ENCODE data around the gene DUOX2. TPM values are rescaled to one million over a fixed set of nuclear protein-coding genes. Genes with fewer than 3 reads are reported as not detected.

DUOX2 gene
- under 0.01 TPM in 2 replicates for total RNA-seq

DNA sequence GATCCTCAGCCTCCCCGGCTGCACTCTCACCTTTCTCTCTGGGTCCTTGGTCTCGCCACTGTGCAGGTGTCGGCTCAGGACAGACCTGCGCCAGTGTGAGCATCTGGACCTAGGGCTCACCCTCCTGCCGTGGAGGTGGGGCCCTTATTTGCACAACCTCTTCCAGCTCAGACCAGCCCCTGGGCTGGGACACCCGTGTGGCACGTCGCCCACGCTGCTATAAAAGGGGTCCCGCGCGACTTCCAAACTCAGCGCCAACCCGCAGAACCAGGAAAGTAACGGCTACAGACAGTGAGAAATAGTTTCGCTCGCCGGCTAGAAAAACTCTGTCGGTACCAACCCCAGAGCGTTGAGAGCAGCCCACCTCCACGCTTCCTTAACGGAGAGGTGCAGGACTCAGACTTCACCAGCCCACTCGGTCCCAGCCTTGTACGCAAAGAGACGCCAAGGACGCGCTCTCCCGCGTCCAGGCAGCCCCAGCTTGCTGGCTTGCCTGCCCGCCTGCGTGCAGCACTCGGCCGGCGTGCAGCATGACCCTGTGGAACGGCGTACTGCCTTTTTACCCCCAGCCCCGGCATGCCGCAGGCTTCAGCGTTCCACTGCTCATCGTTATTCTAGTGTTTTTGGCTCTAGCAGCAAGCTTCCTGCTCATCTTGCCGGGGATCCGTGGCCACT is at the start of gene DUOX2, which contains the start of gene DUOXA2:
Gene DUOX2, minus strand, starts transcription at position 97 of the 675 bp plus-strand sequence. CDS start 761 bp downstream, outside the sequence.
Gene DUOXA2, plus strand, starts transcription at position 251 of the 675 bp plus-strand sequence. Its CDS starts 280 bp downstream, at position 531.

DNA sequence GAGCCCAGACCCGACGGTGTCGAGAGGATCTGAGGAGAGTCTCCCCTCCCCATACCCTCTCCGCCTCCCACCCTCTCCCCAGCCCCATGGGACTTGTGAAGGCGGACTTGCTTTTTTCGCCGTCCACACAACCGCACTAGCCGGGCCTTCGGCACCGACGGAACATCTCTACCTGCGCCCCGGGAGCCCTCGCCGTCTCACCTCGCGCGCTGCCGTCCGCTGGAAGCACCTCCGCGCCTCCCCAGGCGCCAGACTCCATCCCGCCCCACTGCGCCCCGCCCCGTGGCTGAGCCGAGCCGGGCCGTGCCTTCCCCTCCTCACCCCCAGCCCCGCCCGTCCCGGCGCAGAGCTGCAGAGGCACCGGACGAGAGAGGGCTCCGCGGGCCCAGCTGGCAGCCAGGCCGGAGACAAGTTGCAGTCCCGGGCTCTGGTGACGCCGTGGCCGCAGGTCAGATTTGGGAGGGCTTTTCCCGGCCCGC is 15.7 kb upstream of the DUOX2 start, which contains the start of the genes DUOX1 and DUOXA1:
Gene DUOX1, plus strand, starts transcription at position 344 of the 479 bp plus-strand sequence. CDS start 1,973 bp downstream, outside the sequence.
Gene DUOXA1, minus strand, starts transcription at position 229 of the 479 bp plus-strand sequence. CDS start 6,865 bp downstream, outside the sequence.

Other genes starting within 250 kb of the DUOX2 start
- not detected in 2 replicates for gene TERB2, start 157.5 kb downstream of the DUOX2 start, total RNA-seq
- 4.6 and 6.9 TPM in 2 replicates for gene SORD, start 91.0 kb downstream of the DUOX2 start, total RNA-seq
- not detected in 2 replicates for gene DUOXA2, start 154 bp upstream of the DUOX2 start, total RNA-seq
- under 0.01 TPM in 2 replicates for gene DUOXA1, start 15.7 kb upstream of the DUOX2 start, total RNA-seq
- under 0.01 and 0.16 TPM in 2 replicates for gene DUOX1, start 15.8 kb upstream of the DUOX2 start, total RNA-seq
- gene SHF, start 73.8 kb upstream of the DUOX2 start, total RNA-seq: 1.4 and 2.7 TPM in 2 replicates
- gene SLC28A2, start 138.1 kb upstream of the DUOX2 start, total RNA-seq: not detected in 2 replicates

Data from bronchial smooth muscle cell (primary cell).